GM19395 (cell line): ENCODE results near the gene EFNB2.

Experiments
- ATAC-seq: cut with Tn5 transposase; IDR thresholded peaks from one replicate; pipeline ENCODE4 v1.9.1; 2021; ENCODE audit warnings: mild to moderate bottlenecking, moderate library complexity; ENCODE audit not compliant: unreplicated experiment

EFNB2 gene

GRCh38 chr13:106462710-106463109 lies 72.8 kb downstream of the EFNB2 start:
- ATAC-seq = no peak

- ATAC-seq = no peak
These were observed 79.7 kb downstream of the EFNB2 start for GRCh38 chr13:106455777-106456176.

GRCh38 chr13:106455190-106455589 lies 80.3 kb downstream of the EFNB2 start:
- ATAC-seq = no peak

GRCh38 chr13:106453101-106453500 lies 82.4 kb downstream of the EFNB2 start:
- no peak for ATAC-seq

- no peak for ATAC-seq
These were observed 84.5 kb downstream of the EFNB2 start for GRCh38 chr13:106450991-106451390.

GRCh38 chr13:106449096-106449495 lies 86.4 kb downstream of the EFNB2 start:
- no peak for ATAC-seq

GRCh38 chr13:106445996-106446395 lies 89.5 kb downstream of the EFNB2 start:
- ATAC-seq = no peak

GRCh38 chr13:106443607-106444322 lies 91.7 kb downstream of the EFNB2 start:
- no peak for ATAC-seq

DNA sequence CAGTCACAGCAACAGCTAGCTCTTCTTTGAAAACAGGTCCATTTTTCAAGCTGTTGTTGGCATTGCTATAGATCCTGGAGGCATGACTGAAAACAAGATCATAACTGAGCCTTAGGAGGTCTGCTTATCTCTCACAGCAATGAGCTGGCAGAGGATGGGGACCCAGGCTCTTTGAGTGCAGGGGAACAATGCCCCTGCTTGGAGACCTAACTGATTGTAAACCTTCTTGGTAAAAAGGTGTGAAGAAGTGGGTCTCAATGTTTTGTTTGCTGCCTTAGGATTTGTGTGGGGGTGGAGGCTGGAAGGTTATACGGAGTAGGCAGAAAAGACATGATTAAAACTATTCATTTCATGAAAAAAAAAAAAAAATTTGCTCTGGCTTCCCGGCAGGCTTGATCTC lies 94.6 kb downstream of the EFNB2 start:
- ATAC-seq = no peak
